HG02870 (cell line): ENCODE data around the gene PISD.

Experiments used
- ATAC-seq: cut with Tn5 transposase; IDR thresholded peaks from one replicate; pipeline ENCODE4 v1.9.1; 2021; ENCODE audit warnings: mild to moderate bottlenecking, moderate library complexity; ENCODE audit not compliant: unreplicated experiment

PISD gene

GRCh38 chr22:31652911-31653684 lies 8.9 kb downstream of the PISD start:
- no peak for ATAC-seq

GRCh38 chr22:31652088-31652487 lies 9.9 kb downstream of the PISD start:
- ATAC-seq = no peak

GRCh38 chr22:31651664-31652063 lies 10.4 kb downstream of the PISD start:
- ATAC-seq = no peak

DNA sequence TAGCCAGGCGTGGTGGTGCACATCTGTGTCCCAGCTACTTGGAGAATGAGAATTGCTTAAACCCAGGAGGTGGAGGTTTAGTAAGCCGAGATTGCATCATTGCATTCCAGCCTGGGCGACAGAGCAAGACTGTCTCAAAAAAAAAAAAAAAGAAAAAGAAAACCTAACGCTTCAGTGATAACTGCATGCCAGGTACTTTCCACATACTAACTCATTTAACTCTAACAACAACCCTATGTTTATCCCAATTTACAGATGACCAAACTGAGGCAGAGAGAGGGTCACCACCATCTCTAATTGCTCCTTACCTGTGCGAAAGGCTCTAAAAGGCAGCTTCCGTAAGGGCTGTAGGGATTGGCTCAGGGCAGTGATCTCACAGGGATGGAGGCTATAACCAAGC lies 11.6 kb downstream of the PISD start:
- ATAC-seq = no peak

GRCh38 chr22:31647523-31648320 lies 14.3 kb downstream of the PISD start:
- ATAC-seq = no peak

DNA sequence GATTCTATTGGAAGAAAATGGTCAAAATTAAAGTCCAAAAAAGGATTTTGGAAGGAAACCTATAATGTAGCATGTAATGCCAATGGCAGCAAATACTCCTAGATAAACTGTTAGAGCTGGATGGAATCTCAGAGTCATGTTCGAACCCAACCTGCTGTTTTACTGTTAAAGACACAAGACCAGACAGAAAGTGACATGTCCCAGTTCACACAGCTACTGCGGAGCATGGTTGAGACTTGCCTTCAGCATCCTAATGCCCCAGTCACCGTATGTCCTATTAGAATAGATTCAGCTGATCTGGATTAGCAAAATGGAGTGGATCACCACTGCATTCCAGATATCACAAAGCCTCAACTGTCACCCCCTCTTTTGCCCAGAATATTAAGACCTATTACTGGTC lies 14.9 kb downstream of the PISD start:
- no peak for ATAC-seq

DNA sequence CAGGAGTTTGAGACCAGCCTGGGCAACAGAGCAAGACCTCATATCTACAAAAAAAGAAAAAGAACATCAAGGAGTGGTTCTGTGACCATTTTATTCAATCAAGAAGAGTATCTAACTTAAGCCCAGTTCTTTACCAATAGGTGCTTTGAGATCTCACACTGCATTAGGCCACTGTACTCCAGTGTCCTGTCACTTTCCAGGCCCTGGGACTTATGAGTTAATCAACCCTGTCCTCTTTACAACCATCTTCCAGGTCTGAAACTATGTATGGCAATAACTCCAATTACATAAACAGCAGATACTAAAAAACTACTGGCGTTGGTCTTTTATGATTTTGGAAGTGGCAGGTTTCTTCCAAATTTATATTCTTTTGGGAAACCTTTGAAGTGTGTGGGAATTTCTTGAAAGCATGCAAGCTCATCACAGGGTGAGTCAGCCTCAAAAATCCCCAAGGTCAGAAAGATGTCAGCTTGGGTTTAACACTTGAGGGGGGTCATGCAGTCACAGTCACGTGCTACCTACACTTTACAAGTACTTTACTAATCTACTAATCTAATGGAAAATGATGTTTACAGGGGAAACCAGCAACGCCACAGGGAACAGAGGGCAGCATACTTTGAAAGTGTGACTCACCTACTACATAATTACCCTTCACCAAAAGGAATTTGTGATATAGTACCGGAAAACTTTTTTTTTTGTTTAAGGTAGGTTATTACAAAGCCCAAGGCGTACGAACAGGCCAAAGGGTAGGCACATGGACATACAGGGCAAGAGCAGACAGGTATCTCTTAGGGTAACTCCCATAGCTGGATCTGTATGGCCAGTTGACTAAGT lies 15.6 kb downstream of the PISD start:
- ATAC-seq = peak; percentile 55

GRCh38 chr22:31639436-31640039 lies 22.5 kb downstream of the PISD start:
- ATAC-seq = no peak

- ATAC-seq = peak; percentile 39
Measured at GRCh38 chr22:31637891-31638618, 24.0 kb downstream of the PISD start.

- peak; percentile 44 for ATAC-seq
Measured at GRCh38 chr22:31637447-31637890, 24.5 kb downstream of the PISD start.

GRCh38 chr22:31635638-31636306 lies 26.2 kb downstream of the PISD start:
- ATAC-seq = no peak

- no peak for ATAC-seq
Measured at GRCh38 chr22:31631436-31631835, 30.6 kb downstream of the PISD start.

- ATAC-seq = peak; percentile 47
Measured at GRCh38 chr22:31630331-31631329, 31.4 kb downstream of the PISD start.

DNA sequence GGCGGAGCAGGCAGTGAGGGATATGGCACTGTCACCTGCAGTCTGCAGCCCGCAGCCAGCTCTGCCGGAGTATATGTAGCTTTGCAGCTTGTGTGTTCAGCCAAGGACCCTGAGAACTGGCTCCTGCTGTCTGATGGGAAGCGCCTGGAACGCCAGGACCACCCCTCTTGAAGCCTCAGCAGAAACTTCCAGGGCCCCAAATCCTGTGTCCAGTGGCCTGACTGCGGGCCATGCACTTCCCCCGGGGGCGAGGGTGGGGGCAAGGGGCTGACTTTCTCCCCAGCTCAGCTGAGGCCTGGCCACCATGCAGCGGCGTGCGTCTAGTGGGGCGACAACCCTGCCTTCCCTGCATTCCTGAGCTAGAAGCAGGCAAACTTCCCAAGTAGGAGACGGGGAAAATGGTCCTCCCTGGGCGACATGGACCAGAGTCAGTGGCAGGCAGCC lies 32.3 kb downstream of the PISD start:
- no peak for ATAC-seq

- ATAC-seq = no peak
Measured at GRCh38 chr22:31628969-31629708, 32.9 kb downstream of the PISD start.

DNA sequence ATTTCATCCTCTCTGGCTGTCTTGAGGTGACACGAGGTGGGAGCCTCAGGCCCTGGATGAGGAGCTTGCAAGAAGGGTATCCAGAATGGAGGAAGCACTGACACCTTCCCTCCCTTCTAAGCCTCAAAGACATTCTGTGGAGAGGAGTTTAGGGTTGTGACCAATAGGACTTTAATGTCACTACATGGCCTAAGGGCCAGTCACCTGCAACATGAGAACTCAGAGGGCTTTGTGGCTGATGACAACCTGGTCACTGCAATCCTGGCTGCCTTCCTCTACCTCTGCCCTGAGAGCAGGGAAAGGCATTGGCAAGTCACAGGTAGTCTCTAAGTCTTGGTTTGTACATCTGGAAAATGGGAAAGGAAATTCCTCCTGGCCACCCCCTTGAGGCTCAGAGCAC lies 33.7 kb downstream of the PISD start:
- ATAC-seq = no peak

GRCh38 chr22:31627223-31627731 lies 34.7 kb downstream of the PISD start:
- ATAC-seq = no peak
